NCI-H446 treated with DMSO at 0.1 percent for 48 hours (cell line): ENCODE results near the gene GRID2.

ENCODE experiments used
- DNase-seq: peaks from one replicate; lab custom pipeline; 2025; lab: John Stamatoyannopoulos, UW

GRID2 gene

GRCh38 chr4:92679149-92679548, 375.4 kb downstream of the GRID2 start:
- DNase-seq, result no peak

GRCh38 chr4:92714640-92715039, 410.9 kb downstream of the GRID2 start:
- no peak for DNase-seq

GRCh38 chr4:92733231-92733630, 429.5 kb downstream of the GRID2 start:
- no peak for DNase-seq

- no peak for DNase-seq
Observed at GRCh38 chr4:92735025-92735665, 431.4 kb downstream of the GRID2 start.

GRCh38 chr4:92760433-92760832, 456.7 kb downstream of the GRID2 start:
- DNase-seq, result no peak

- DNase-seq, result no peak
Observed at GRCh38 chr4:92776080-92776479, 472.3 kb downstream of the GRID2 start.

GRCh38 chr4:92789741-92790140, 486.0 kb downstream of the GRID2 start:
- DNase-seq, result peak; percentile 39

GRCh38 chr4:92791871-92792440, 488.2 kb downstream of the GRID2 start:
- DNase-seq, result peak; percentile 68

- no peak for DNase-seq
Observed at GRCh38 chr4:92809381-92809780, 505.6 kb downstream of the GRID2 start.

- no peak for DNase-seq
Observed at GRCh38 chr4:92812652-92813051, 508.9 kb downstream of the GRID2 start.

GRCh38 chr4:92814677-92815076, 510.9 kb downstream of the GRID2 start:
- DNase-seq, result no peak

GRCh38 chr4:92825256-92825655, 521.5 kb downstream of the GRID2 start:
- DNase-seq, result peak; percentile 47

GRCh38 chr4:92825791-92826190, 522.0 kb downstream of the GRID2 start:
- DNase-seq, result peak; percentile 79

GRCh38 chr4:92830771-92831170, 527.0 kb downstream of the GRID2 start:
- DNase-seq, result no peak

- DNase-seq, result no peak
Observed at GRCh38 chr4:92840880-92841279, 537.1 kb downstream of the GRID2 start.

- no peak for DNase-seq
Observed at GRCh38 chr4:92843784-92844183, 540.0 kb downstream of the GRID2 start.

GRCh38 chr4:92847026-92847425, 543.3 kb downstream of the GRID2 start:
- peak; percentile 24 for DNase-seq

GRCh38 chr4:92862509-92862908, 558.7 kb downstream of the GRID2 start:
- no peak for DNase-seq

- DNase-seq, result peak; percentile 98
Observed at GRCh38 chr4:92864096-92864495, 560.3 kb downstream of the GRID2 start.

- peak; percentile 8 for DNase-seq
Observed at GRCh38 chr4:92872604-92873003, 568.8 kb downstream of the GRID2 start.

- peak; percentile 30 for DNase-seq
Observed at GRCh38 chr4:92885632-92886031, 581.9 kb downstream of the GRID2 start.

GRCh38 chr4:92952426-92952825, 648.7 kb downstream of the GRID2 start:
- DNase-seq, result no peak

- DNase-seq, result no peak
Observed at GRCh38 chr4:92952897-92953296, 649.1 kb downstream of the GRID2 start.

GRCh38 chr4:92953462-92953861, 649.7 kb downstream of the GRID2 start:
- DNase-seq, result no peak
